ENCODE data around the gene GPATCH1. TPM values are rescaled to one million over a fixed set of nuclear protein-coding genes. Genes with fewer than 3 reads are reported as not detected.
A peak's percentile ranks its signal among the peaks of the same experiment; 100 is the strongest.

Gene GPATCH1
- total RNA-seq, 1 experiment from 2014 or later = 34.7 TPM

DNA sequence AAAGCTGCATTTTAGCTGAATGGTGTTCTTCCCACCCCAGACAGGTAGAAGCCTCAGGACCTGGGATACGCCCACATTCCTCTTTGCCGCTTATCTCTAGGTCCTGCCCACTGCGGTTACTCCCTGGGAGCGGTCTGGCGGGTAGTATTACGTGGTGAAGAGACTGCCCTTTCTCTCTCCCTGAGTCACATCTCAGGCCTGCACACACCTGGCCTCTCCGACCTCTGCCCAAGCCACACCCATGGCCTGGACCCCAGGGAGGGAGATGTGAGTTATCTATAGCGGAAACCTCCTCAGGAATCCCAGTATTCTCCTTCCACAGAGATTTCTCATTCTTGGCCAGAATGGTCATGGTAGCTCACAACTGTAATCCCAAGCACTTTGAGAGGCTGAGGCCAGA lies 33.6 kb upstream of the GPATCH1 start:
- H3K27me3 ChIP-seq (ENCODE audit: control insufficient read depth, insufficient read depth, low read length) = no peaks in the 10 kb centered on the region
- in situ Hi-C loops (cut with HindIII; ENCODE audit: low pct_unique_long_range_greater_than_20kb, low sequenced_read_pairs) = no loop called here
- ChIA-PET CTCF (no interaction called here), POLR2A (interaction anchor here (0.9 kb wide), 1 partner anchor 9 kb away, joined by 3 read pairs; no protein-coding TSS in a partner anchor)
- DNase-seq (ENCODE audit: low read depth, low spot score) (no peak), ATAC-seq (0 out of 2 replicates have a peak, but pooled peaks have one; percentile 24)
- no peak for TF ChIP-seq REST (IDR thresholded peaks at IDR 0.05; ENCODE audit: insufficient read depth in 1 of 2, low read depth in 2 of 2, low read length in 1 of 2)
- TF ChIP-seq, protein P1, sequence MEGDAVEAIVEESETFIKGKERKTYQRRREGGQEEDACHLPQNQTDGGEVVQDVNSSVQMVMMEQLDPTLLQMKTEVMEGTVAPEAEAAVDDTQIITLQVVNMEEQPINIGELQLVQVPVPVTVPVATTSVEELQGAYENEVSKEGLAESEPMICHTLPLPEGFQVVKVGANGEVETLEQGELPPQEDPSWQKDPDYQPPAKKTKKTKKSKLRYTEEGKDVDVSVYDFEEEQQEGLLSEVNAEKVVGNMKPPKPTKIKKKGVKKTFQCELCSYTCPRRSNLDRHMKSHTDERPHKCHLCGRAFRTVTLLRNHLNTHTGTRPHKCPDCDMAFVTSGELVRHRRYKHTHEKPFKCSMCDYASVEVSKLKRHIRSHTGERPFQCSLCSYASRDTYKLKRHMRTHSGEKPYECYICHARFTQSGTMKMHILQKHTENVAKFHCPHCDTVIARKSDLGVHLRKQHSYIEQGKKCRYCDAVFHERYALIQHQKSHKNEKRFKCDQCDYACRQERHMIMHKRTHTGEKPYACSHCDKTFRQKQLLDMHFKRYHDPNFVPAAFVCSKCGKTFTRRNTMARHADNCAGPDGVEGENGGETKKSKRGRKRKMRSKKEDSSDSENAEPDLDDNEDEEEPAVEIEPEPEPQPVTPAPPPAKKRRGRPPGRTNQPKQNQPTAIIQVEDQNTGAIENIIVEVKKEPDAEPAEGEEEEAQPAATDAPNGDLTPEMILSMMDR (IDR thresholded peaks at IDR 0.05) = no peak
- TF ChIP-seq TCF7L2 (IDR thresholded peaks at IDR 0.05; ENCODE audit: low read depth, low read length) = no peak
- no peak for TF ChIP-seq SIN3A (IDR thresholded peaks at IDR 0.05; ENCODE audit: borderline replicate concordance, insufficient read depth, low read depth, low read length)
- TF ChIP-seq POLR2AphosphoS5 (IDR thresholded peaks at IDR 0.05; ENCODE audit: low read depth, low read length) = no peak
- peak overlapping the region; percentile 85 for H3K27ac ChIP-seq (ENCODE audit: low read length)
- TSS peak; percentile 25 for BruUV-seq (replicated peaks)
- H3K4me1 ChIP-seq (ENCODE audit: control insufficient read depth, insufficient read depth, low read length) = peaks cover 78% of the 10 kb centered on the region
- H3K9me3 ChIP-seq (ENCODE audit: control insufficient read depth, insufficient read depth, low read depth, low read length) = no peaks in the 10 kb centered on the region
- H3K4me3 ChIP-seq (ENCODE audit: low read depth in 2 of 2, low read length in 2 of 2) = no peak overlapping the region
- peaks cover 3% of the 10 kb centered on the region; the same call in 1 of the 2 replicates for H3K36me3 ChIP-seq (ENCODE audit: control insufficient read depth, insufficient read depth, low read length)
- intact Hi-C loops (cut with micrococcal nuclease; ENCODE audit: unreplicated experiment) = no loop called here

DNA sequence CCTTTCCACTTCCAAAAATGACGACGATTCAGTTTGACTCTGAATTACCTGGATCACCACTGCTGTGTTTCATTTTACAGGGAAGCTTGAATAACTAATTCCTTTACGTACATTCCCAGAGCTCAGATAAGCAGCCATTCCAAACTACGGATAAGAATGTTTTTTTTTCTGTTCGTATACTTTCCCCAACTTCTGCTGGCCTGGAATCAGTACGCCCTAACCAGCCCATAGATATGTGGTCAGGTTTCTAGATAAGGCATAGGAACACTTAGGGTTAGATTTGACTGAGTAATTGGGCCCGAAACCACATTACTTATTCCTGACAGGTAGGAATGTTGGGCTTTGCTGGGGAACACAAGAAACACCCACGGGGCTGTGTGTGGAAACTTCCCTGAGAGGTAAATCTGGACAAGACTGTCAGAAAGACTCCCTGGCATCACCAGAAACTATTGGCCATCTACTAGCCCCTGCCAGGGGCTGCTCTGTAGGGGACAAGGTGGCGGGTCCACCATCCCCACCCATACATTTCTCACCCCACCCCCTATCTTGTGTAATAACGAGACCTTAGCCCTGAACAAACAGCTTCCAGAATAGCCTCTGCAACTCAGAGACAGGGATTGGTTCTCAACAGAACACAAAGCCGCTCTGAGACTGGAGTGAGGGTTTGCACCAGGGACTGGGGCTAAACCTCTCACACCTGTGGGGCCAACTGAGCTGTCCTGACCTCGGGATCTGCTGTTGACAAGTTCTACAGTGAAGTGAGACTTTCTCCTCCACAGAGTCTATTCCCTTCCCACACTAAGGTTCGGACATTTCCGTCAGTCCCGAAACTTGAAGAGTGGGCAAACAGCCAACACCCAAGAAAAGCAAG lies 31.9 kb upstream of the GPATCH1 start:
- BruUV-seq (replicated peaks) = no TSS peak
- CTCF ChIA-PET = no interaction called here
- intact Hi-C loops (cut with micrococcal nuclease; ENCODE audit: unreplicated experiment) = no loop called here

More for the DNA sequence above, 31.9 kb upstream of the GPATCH1 start:
- Histone ChIP-seq H3K9me3 (ENCODE audit: control insufficient read depth, insufficient read depth, low read depth, low read length) (no peaks in the 10 kb centered on the region), H3K4me1 (ENCODE audit: control insufficient read depth, insufficient read depth, low read length) (peaks cover 79% of the 10 kb centered on the region), H3K4me3 (ENCODE audit: low read depth in 2 of 2, low read length in 2 of 2) (no peak overlapping the region), H3K36me3 (ENCODE audit: control insufficient read depth, insufficient read depth, low read length) (peaks cover 3% of the 10 kb centered on the region; the same call in 1 of the 2 replicates), H3K27ac (ENCODE audit: low read length) (peak overlapping the region; percentile 85), H3K27me3 (ENCODE audit: control insufficient read depth, insufficient read depth, low read length) (no peaks in the 10 kb centered on the region)
- in situ Hi-C loops (cut with HindIII; ENCODE audit: low pct_unique_long_range_greater_than_20kb, low sequenced_read_pairs) = no loop called here
- DNase-seq (ENCODE audit: low read depth, low spot score) = no peak
- no peak for TF ChIP-seq SIN3A (IDR thresholded peaks at IDR 0.05; ENCODE audit: borderline replicate concordance, insufficient read depth, low read depth, low read length)
- TF ChIP-seq POLR2AphosphoS5 (IDR thresholded peaks at IDR 0.05; ENCODE audit: low read depth, low read length) = no peak
- TF ChIP-seq TCF7L2 (IDR thresholded peaks at IDR 0.05; ENCODE audit: low read depth, low read length) = no peak
- TF ChIP-seq, protein P1 (IDR thresholded peaks at IDR 0.05) = no peak
- TF ChIP-seq REST (IDR thresholded peaks at IDR 0.05; ENCODE audit: insufficient read depth in 1 of 2, low read depth in 2 of 2, low read length in 1 of 2) = no peak
- ATAC-seq = peak; percentile 61
- POLR2A ChIA-PET = interaction anchor here (0.9 kb wide), 1 partner anchor 17 kb away, joined by 5 read pairs; no protein-coding TSS in a partner anchor
